HG02571 (cell line): ENCODE results near the gene LCAT.
"Not testable (repeated sequence)": the region's sequence is repeated elsewhere in the genome, so short reads cannot be mapped to it uniquely, and the experiment has no call there.

Source experiments
- ATAC-seq: cut with Tn5 transposase; IDR thresholded peaks from one replicate; pipeline ENCODE4 v1.9.1; 2021; ENCODE audit warnings: mild to moderate bottlenecking, moderate library complexity; ENCODE audit not compliant: unreplicated experiment

Gene LCAT

DNA sequence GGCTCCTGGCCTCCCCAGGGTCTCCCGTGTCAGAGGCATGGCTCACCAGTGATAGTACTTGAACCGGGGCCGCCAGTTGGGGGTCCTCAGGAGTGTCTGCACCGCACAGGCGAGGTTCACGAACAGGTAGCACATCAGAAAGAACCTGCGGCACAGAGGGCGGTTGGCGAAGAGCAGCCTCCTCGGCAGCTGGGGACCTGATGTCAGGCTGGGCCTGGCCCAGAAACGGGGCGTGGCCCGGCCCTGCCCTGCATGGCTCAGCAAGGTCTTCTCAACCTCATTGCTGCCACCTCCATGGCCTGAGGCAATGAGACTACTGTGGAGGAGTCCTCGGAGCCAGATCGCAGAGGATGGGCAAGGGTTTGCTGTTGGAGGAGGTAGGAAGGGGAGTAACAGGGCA is 4.1 kb upstream of the LCAT start:
- ATAC-seq, result no peak

DNA sequence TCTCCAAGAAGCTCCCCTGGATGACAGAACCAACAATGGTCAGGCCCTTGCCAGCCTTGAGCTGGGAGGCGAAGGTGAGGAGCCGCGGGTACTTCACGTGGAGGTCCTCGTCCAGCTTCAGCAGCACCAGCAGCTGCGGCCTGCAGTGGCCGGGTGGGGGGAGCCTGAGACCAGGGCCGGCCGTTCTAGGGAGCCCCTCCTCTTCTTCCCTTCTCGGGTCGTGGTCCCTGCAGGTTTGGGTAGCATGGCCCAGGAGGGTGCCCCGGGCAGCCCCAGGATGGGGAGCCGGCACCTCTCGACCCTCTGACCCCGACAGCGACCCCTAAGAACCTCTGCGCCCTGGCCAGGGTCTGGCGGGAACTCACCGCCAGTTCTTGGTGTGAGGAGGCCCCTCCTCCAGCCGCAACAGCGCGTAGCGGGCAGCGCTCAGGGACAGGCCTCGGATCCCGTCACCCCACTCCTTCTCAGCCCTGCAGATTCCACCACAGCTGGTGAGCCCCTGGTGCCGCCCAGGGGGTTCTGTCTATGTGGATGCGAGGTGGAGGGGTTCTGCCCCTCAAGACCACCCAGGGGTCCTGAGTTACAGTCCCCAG is 3.1 kb upstream of the LCAT start:
- no peak for ATAC-seq

DNA sequence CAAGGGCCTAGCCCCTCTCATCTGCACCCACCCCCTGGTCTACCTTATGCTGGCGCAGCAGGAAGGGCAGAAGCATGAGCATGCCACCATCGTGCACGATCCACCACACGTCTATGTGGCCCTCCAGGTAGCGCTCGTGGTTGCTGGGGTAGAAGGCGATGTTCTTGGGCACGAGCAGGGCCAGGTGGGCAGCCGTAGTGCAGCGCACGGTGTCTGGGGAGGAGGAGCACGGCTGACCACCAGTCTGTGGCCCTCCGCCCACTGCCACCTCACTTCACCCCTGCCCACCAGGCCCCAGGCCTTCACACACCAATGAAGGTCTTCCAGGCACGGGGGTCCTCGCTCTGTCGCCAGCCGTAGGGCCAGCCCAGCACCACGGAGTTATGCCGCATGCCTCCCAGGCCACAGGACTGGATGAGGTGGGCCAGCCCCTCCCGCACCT is 2.2 kb upstream of the LCAT start:
- ATAC-seq, result no peak

DNA sequence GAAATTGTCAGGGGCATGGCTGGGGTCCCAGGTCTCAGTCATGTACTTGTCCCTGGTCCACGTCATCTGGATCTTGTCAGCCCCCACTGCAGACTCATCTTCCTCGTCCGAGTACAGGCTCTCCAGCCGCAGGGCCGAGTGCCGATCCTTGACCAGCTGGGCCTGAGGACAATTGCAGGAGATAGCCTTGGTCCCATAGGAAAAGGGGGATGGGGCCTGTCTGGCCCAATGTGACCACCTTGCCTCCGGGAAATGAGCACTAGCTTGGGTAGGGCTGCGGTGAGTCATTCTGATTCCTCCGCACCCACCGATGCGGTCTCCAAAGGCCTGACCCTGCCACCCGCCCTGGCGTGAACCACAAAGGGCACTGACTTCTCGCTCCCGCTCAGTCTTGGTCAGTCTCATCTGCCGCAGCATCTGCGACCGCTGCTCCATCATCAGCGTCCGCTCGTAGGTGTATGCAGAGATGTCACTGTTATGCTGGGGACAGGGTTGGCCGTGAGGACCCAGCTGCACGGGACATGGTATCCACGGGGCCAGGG is 1.5 kb upstream of the LCAT start:
- ATAC-seq, result no peak

DNA sequence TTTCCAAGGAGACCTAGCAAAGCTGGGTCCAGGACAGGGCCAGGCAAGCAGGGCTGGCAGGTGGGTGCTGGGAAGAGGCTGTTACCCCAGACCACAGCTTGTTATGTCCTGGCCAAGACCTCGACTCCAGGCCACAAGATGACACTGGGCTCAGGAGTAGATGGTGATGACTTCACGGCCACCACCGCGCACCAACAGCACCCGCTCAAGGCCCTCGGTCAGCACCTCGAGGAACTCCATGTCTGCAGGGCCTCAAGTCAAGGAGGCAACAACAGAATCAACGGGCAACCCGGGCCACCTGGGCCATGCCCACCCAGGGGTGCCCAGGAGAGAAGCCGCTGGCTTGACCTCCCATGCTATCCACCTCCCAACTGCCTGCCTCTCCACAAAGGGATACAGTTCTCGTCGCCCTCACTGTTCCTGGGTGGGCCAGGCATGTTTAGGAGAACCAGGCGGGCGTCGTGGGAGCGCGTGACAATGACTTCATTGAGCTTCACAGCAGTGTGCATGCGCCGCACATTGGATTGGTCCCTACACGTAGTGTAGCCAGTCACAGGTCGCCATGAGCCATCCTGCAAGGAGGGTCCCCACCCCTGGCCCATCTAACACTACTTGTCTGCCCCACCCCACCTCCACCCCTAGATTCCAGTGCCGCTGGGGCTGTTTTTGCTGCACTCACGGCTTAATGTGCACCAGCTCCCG is 921 bp upstream of the LCAT start:
- ATAC-seq, result no peak

DNA sequence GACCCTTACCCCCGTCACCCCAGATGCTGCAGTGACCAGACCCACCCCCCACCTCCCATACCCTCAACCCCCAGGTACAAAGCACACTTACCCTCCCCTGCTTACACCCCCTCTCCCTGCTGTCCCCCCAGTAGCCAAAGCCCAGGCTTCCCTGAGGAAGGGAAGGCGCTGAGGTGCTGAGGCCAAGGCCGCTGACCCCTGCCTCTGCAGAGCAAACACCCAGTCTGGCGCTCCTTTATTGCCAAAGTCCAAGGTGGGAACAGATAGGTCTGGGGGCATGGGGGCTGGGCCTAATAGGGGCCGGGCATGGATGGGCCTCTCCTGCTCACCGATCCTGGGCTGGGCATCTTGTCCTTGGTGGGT is 683 bp downstream of the LCAT start:
- no peak for ATAC-seq

DNA sequence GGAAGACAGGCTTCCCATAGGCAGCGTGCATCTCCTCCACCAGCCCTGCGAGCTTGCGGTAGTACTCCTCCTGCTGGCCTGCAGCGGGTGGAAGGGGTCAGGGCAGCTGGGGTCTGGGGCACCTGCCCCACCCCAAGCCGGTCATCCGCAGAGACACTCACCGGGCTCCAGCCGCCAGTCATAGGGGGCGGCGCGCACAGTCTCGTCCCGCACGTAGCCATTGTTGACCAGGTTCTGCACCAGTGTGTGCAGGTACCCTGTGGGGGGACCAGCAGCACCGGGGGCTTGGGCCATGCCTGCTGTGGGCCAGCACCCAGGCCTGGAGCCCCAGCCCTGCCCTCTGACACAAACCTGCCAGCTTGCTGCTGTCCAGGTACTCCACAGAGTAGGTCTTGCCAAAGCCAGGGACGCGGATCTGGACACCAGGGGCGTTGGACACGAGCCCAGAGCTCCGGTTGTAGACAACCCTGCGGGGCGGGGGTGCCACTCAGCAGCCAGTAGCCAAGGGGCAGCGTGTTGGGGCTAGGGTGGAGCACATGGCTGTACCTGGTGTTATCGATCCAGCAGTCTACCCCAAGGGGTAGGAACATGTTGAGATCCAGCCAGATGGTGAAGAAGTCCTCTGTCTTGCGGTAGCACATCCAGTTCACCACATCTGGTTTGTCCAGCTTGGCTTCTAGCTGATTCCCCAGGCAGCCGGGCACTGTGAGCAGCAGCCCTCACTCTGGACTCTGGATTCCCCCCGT is 1.2 kb downstream of the LCAT start:
- no peak for ATAC-seq

DNA sequence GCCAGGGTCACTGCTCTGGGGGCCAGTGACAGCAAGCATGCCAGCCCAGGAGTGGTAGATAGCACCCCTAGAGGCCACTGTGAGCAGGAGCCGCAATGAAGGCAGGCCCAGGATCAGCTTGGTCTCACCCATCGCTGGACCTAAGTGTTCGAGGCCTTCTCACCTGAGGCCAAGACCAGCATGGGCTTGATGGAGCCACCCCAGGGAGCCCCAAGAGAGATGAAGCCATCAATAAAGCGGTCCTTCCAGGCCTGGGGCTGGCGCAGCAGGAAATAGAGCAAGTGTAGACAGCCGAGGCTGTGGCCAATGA is 1.8 kb downstream of the LCAT start:
- no peak for ATAC-seq

DNA sequence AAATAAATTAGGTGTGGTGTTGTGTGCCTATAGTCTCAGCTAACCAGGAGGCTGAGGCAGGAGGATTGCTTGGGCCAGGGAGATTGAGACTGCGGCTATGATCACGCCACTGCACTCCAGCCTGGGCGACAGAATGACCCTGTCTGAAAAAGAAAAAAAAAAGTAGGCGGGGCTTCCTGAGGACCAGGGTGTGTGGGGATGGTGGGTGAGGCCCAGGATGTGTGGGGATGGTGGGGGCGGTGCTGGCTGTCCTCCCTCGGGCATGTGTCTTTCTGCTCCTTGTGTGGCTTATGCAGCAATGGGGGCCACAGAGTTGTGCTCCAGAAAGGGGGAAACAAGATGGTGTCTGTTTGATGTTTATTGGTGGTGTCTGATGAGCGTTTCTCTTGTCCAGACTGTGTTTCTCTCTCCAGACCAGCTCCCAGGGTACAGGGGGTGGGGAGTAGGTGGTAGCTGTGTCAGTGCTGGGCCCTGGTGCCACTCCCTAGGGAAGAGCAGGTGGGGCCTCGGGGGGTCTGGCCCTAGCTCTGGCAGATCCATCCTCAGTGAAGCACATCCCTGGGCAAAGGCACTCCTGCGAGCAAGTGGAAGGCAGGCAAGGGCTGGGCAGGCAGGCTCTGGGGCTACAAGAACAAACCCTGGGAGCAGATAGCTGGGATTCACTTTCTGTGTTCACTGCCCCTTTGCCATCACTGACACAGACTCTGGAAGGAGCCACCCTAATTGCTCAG is 2.3 kb downstream of the LCAT start:
- ATAC-seq, result no peak

DNA sequence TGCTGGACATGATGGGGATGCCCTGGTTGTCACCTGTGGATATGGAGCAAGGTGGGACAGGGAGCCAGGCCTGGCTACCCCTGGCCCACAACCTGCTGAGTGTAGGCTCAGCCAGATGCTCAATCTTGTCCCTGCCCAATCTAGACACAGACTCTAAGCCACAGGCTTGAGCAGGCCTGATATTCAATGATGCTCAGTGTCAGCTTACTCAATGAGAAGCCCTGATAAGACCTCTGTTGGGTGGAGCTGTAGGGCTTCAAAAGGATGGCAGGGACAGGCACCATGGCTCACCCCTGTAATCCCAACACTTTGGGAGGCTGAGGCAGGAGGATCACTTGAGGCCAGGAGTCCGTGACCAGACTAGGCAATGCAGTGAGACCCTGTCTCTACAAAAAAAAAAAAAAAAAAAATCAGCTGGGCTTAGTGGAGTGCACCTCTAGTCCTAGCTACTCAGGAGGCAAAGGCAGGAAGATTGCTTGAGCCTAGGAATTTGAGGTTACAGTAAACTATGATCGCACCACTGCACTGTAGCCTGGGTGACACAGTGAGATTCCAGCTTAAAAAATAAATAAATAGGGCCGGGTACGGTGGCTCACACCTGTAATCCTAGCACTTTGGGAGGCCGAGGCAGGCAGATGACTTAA is 3.4 kb downstream of the LCAT start:
- no peak for ATAC-seq

DNA sequence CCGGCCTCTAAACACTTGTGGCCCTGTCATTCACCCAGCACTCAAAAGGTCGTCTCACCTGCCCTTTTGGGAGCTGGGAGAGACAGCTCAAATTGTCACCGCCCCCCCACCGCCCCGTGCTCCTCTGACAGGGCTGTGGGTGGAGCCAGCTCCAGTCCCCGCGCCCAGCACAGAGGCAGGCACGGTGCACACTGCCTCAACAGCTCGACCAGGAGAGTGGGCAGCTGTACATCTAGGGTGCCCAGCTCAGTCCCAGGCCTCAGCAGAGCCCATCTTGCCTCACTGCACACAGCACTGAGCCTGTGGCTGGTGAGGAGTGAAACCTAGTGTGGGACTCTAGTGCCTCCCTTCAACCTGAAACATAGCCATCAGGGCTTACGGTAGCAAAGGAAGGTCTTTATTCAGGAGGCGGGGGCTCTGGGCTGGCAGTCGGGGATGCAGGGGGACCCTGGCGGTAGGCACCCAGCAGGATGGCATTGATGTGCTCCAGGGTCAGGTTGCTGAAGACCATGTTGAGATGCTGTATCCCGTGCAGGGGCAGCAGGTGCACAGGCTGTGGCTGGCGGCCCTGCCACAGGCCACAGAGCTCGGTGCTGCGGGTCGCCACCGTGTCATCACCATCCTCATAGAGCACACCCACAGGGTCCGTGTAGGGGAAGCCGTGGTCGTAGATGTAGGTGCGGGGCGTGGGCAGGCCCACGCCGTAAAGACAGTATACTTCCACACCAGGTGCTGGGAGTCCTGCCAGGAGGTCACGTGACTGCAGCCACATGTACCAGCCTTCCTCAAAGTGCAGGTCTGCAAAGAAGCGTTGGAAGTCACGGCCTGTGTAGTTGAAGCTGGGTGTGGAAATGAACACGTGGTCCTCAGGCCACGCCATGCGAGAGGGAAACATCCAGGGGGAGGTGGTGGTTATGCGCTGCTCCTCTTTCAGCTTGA is 4.1 kb downstream of the LCAT start:
- ATAC-seq, result no peak

DNA sequence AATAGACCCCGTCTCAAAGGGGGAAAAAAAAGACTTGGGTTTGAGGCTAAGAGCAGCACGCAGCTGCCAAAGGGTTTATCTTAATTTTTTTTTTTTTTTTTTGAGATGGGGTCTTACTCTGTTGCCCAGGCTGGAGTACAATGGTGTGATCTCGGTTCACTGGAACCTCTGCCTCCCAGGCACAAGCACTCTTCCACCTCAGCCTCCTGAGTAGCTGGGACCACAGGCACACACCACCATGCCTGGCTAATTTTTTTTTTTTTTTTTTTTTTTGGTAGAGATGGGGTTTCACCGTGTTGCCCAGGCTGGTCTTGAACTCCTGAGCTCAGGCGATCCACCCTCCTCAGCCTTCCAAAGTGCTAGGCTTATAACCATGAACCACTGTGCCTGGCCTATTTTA is 6.2 kb downstream of the LCAT start:
- ATAC-seq, result not testable (repeated sequence)

DNA sequence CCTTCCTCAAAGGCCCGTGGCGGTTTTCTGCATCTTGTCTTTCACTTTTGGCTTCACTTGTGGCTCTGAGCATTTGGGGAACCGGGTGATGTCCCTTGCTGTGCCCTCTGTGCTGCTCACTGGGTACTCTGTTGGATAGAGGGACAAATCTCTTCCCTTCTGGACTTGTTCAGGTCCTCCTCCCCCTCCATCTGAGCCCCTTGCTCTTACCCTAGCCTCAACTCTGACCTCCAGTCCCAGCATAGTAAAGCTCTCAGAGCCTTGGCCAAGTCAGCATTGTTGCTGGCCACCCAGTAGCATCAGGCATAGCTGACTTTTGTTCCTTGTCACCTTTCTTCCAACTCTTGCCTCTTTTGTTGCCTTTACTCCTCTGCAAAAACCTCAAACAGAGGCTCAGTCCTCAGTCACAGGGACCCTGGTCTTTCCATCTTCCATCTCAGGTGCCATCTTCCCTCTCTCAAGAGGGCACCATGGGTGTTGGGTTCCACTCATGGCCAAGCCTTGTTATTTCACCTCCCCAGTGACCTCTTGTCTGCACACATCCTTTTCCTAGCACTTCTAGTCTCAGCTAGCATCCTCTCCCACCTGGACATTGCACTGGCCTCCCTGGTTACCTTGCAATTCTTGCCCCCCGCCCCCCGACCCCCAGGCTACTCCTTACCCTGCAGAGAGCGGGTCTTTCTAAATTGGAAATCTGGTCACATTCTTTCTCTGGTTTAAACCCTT is 6.9 kb downstream of the LCAT start:
- ATAC-seq, result peak; percentile 46

DNA sequence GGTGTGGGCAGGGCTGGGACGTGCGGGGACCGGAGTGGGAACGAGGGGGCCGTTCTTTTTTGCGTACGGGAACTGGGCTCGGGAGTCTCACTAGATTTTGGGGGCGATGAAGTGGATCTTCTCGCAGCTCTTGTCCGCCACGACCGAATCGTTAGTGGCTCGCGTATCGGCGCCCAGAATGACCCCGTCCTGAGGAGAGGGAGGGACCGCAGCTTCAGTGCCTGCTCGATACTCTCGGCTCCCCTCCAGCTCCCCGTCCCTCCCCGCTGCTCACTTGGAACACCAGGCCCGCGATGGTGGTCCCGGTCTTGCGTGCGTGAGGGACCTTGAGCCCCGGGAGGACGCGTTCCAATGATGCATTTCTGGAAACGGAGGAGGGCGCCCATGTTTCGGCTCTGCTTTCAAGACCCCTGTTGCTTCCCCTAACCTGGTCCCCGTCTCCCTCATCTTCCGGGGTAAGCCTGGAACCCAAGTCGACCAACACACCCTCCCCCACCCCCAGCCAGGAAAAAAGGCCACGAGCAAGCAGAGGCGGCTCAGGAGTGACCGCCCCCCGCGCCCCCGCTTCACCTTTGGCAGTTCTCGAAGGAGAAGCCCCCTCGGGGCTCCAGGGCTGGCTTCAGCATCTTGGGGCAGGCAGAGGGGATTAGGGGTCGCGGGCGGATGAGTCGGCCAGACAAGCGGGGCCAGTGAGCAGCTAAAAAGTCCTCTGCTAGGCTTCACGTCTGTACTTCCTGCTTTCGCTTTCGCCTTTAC is 7.6 kb downstream of the LCAT start, which contains the start of gene PSMB10:
PSMB10 (minus strand) TSS at position 727 of the 756 bp plus-strand sequence; CDS start at position 626, 101 bp downstream.
- ATAC-seq, result no peak

DNA sequence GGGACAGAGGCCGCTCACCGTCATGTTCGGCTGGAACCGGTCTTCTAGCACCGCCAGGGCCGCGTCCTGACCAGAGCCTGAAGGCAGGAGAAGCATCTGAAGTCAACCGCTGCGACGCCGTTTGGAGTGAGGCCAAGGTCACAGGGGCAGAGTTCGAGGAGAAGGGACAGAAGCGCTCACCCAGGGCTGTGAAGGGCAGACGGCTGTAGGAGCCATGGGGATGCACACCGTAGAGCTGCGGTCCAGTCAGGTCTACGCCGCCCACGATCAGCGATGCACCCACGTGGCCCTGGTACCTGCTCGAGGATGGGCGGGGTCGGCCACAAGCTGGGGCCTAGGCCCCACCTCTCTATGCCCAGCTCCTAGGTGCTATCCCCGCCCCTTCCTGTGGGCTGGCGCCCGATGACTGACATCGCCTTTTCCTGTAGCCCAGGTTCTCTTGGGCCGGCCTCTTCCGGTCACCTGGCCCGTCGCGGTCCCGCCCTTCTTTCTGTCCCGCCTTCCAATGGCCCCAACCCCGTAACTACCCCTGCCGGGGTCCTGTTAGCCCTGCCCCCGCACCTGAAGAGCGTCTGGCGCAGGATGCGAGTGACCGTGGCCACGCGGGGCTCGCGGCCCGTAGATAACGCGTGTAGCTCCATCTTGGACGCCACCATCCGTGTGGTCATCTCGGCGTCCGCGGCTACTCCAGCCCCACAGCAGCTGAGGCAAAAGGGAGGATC is 8.4 kb downstream of the LCAT start:
- peak; percentile 87 for ATAC-seq

DNA sequence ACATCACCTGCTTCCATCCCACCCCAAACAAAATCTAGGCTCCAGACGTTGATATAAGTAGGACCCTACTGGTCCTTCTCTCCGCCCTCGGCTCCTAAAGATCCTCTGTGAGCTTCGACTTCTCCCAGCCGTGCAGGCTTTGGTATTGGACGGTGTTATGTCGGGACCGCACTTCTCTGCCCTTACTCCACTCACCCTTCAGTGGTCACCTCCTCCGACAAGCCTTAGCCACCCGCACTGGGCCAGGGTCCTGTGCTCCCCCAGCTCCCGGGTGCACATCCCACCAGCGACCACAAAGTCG is 8.9 kb downstream of the LCAT start:
- no peak for ATAC-seq

DNA sequence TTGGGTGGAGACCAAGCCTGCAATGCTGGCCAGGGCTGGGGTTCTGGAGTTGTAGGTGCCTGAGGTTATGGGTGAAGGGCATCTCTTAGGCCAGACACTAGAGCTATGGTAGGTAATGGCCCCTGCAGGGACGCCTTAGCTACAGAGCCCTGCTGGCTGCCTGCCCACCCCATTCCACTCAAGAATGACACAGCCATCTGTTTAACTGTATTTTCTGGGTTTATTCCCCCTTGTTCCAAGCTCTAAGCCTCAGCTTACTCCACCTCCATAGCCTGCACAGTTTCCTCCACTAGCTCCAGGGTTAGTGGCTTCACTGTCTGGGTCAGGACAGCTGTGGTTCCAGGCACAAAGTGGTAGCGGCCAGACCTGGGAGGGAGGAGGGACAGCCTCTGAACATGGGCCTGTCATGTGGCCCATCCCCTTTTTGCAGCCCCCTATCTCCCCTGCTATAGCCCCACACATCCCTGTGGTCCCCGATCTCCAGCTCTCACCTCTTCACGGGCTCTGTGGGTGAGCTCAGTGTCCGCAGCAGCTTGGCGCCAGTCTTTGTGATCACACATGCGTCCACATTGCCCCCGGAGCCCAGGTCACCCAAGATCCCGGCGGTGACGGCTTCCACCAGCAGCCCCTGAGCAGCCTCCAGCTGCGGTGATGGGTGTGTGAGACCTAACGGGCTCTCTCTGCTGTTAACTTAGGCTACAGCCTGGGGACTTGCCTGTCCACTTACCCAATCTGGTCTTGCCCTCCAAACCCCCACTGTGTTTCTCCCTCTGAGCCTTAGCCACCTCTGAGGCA is 9.4 kb downstream of the LCAT start:
- ATAC-seq, result no peak
